ENCODE data around the gene TIPIN. TPM values are rescaled to one million over a fixed set of nuclear protein-coding genes. Genes with fewer than 3 reads are reported as not detected.

TIPIN gene
- total and polyA plus RNA-seq, 3 donors from 2014 or later, result 20.7 to 36.8 (median 31.7) TPM

- Histone ChIP-seq H3K4me3 (no peak overlapping the region), H3K36me3 (ENCODE audit: low read depth, missing control alignments) (no peaks in the 10 kb centered on the region), H3K4me1 (peaks cover 14% of the 10 kb centered on the region), H3K27ac (no peak overlapping the region), H3K27me3 (no peaks in the 10 kb centered on the region), H3K9me3 (no peaks in the 10 kb centered on the region)
- TF ChIP-seq CTCF (IDR thresholded peaks at IDR 0.05) (no peak), POLR2A (IDR thresholded peaks at IDR 0.05) (no peak)
- no peak for DNase-seq
- intact Hi-C loops (cut with DNase I; ENCODE audit: low total_unique reads), result no loop called here
- WGBS, 2 donors, result 75 to 77% methylated on average over 1 of the region's 1 CpG
Observed at GRCh38 chr15:66390678-66391077, 34.2 kb upstream of the TIPIN start.

GRCh38 chr15:66389859-66390381 is 33.4 kb upstream of the TIPIN start:
- H3K36me3 ChIP-seq (ENCODE audit: low read depth, missing control alignments), result no peaks in the 10 kb centered on the region
- no peak for DNase-seq
- no peaks in the 10 kb centered on the region for H3K9me3 ChIP-seq
- H3K27ac ChIP-seq, result no peak overlapping the region
- intact Hi-C loops (cut with DNase I; ENCODE audit: low total_unique reads), result loop anchor here (5.0 kb wide), 1 partner anchor 107 kb away; the partner anchor contains the start of gene SNAPC5
- H3K27me3 ChIP-seq, result no peaks in the 10 kb centered on the region
- H3K4me3 ChIP-seq, result no peak overlapping the region
- TF ChIP-seq POLR2A (IDR thresholded peaks at IDR 0.05), result no peak
- no peak for TF ChIP-seq CTCF (IDR thresholded peaks at IDR 0.05)
- peaks cover 17% of the 10 kb centered on the region for H3K4me1 ChIP-seq

GRCh38 chr15:66389098-66389858 is 32.8 kb upstream of the TIPIN start:
- TF ChIP-seq POLR2A (IDR thresholded peaks at IDR 0.05), result no peak
- no peak for TF ChIP-seq CTCF (IDR thresholded peaks at IDR 0.05)
- Histone ChIP-seq H3K27me3 (no peaks in the 10 kb centered on the region), H3K36me3 (ENCODE audit: low read depth, missing control alignments) (no peaks in the 10 kb centered on the region), H3K9me3 (no peaks in the 10 kb centered on the region), H3K4me1 (peaks cover 17% of the 10 kb centered on the region), H3K27ac (no peak overlapping the region), H3K4me3 (no peak overlapping the region)
- intact Hi-C loops (cut with DNase I; ENCODE audit: low total_unique reads), result loop anchor here (5.0 kb wide), 1 partner anchor 108 kb away; the partner anchor contains the start of gene SNAPC5
- DNase-seq, result no peak
- 85 to 87% methylated on average over 14 of the region's 14 CpGs for WGBS, 2 donors

GRCh38 chr15:66388576-66388975 is 32.1 kb upstream of the TIPIN start:
- no peak for DNase-seq
- Histone ChIP-seq H3K9me3 (no peaks in the 10 kb centered on the region), H3K36me3 (ENCODE audit: low read depth, missing control alignments) (no peaks in the 10 kb centered on the region), H3K4me3 (no peak overlapping the region), H3K27ac (no peak overlapping the region), H3K27me3 (no peaks in the 10 kb centered on the region), H3K4me1 (peaks cover 17% of the 10 kb centered on the region)
- 72 to 78% methylated on average over 5 of the region's 5 CpGs for WGBS, 2 donors
- TF ChIP-seq CTCF (IDR thresholded peaks at IDR 0.05), result no peak
- no peak for TF ChIP-seq POLR2A (IDR thresholded peaks at IDR 0.05)
- intact Hi-C loops (cut with DNase I; ENCODE audit: low total_unique reads), result loop anchor here (5.0 kb wide), 1 partner anchor 109 kb away; the partner anchor contains the start of gene SNAPC5
